CD4-positive, alpha-beta T cell treated with Interleukin-6 for 4 hours (primary cell): ENCODE results near the gene KRT82.
"Not testable (repeated sequence)": the region's sequence is repeated elsewhere in the genome, so short reads cannot be mapped to it uniquely, and the experiment has no call there.

Source experiments
- DNase-seq: peaks from one replicate; pipeline ENCODE4 v3.0.0-alpha.2; 2020; ENCODE audit warnings: mixed read lengths

Gene KRT82

DNA sequence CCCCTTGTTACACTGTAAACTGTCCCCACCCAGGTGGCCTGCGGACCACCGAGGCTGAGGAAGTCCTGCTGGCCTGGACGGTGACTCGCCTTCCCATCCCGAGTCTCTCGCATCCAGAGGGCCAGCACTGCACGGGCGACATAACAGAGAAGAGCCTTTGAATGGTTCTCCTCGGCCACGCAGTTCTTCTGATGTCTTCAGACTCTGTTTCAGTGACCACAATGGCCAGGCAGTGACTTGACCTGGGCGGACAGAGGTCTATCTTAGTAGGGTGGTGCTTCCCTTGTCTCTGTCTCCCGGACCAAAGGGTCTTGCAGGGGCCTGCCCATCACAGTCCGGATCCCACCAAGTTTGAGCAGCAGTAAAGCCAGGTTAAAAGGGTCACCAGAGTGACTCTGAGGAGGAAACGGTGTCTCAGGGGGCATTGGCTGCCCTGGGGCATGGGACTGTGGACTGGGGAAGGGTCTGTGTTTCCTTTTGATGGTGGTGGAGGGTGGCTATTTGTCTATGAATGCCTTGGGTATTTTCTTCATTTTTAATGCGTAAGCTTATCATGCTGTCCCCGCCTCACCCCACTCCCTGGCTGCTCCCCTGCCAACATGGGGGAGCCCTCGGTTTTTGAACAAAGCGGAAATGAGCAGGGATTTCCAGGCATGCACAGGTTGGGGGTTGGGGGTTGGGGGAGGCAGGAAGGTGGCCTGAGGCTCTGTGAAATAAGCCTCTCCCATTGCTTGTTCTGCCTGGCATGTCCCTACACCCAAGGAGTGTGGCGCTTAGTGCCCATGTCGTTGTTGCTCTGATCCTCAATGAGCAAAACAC lies 49.2 kb downstream of the KRT82 start:
- DNase-seq: no peak

DNA sequence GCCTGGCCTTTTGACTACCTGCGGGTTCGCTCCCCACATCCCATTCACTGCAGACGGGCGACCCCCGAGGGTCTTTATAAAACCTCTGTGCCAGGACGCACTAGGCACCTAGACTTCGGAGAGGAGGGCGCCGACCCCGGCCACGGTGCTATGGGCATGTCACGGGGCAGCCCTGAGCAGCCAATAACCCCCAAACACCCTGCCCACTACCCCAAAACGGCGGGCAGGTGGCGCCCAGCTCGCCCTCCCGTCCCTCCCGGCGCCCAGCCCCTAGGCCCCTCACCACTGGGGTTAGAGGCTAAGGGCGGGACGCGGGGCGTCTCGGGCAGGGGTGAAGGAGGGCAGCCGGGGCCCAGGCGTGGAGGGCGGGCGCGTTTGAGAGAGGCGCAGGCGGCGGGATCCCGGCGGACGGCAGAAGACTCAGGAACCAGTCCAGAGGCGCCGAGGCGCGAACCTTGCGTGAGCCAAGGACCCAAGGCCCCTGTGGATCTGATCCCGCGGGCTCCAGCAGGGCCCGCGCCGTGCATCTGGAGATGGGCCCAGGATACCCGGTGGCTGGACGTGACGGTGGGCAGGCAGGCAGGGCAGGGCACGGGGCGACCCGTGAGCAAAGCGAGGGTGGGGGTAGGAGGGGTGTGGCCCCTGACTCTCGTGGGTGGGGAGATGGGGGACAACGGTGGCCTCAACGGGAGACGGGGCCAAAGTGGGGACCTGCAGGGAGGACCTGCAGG lies 49.9 kb downstream of the KRT82 start:
- no peak for DNase-seq

DNA sequence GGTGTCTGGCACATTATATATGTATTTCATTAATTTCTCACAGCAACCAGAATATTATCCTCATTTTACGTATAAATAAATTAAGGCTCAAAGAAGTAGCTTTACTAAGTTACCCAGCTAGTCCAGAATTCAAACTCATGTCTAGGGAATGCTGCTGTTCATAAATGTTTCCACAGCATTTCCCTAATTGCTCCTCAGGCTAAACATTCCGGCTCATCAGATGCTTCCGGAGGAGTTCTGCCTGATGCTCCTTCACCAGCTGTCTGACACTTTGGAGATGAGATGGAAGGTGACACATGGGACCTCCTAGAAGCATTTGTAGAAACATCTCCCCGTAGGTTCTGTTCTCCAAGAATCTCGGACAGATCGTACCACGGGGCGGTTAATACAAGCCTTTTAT lies 51.0 kb downstream of the KRT82 start:
- DNase-seq: no peak

DNA sequence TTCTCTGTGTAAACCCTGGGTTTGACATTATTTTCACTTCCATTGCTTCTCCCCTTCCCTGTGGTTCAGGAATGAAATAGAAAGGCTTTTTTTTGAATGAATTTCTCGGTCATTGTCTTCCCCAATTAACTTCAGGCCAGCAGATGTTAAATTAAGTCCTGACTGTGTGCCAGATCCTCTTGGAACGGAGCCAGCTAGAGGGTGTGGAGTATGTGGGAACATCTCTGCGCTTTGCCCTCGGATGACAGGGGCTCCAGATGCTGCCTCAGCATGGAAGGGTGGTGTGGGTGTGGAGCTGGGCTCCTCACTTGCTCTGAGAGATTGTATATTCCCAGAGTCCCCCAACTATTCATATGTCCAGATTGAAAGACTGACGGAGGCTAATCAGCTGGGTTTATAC lies 51.9 kb downstream of the KRT82 start:
- no peak for DNase-seq

DNA sequence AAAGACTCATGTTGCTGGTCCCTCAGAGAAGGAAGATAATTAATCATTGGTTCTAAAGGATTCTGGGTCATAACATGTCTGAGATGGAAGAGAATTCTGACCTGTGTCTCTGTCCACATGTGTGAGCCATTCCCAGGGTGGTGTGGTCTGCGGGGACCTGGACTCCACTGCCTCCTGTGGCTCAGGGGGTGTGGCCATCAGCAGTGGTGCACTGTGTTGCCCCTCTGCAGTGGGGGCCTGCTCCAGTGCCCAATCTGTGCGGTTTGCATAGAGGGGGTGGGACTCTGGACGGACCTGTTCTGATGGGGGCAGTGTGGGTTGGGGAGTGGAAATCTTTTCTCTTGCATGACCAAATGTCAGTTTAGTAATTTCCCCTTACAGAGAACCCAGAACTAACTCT lies 52.4 kb downstream of the KRT82 start:
- no peak for DNase-seq

DNA sequence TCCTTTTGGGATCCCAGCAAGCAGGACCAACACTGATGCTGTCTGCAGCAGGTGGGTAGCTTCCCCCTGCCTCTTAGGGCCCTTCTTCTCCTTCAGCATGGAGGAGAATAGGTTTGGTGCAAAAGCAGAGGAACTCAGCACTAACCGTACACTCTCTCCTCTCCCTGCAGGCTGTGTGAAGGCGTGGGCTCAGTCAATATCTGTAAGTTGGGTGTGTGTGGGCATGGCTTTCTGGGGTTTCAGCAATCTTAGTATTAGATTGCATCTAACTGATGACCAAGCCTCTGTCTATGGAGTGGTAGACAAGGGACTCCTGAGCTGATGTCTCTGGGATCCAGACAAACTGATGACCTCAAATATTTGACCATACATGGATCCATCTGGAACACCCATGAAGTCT lies 53.2 kb downstream of the KRT82 start:
- DNase-seq: no peak

DNA sequence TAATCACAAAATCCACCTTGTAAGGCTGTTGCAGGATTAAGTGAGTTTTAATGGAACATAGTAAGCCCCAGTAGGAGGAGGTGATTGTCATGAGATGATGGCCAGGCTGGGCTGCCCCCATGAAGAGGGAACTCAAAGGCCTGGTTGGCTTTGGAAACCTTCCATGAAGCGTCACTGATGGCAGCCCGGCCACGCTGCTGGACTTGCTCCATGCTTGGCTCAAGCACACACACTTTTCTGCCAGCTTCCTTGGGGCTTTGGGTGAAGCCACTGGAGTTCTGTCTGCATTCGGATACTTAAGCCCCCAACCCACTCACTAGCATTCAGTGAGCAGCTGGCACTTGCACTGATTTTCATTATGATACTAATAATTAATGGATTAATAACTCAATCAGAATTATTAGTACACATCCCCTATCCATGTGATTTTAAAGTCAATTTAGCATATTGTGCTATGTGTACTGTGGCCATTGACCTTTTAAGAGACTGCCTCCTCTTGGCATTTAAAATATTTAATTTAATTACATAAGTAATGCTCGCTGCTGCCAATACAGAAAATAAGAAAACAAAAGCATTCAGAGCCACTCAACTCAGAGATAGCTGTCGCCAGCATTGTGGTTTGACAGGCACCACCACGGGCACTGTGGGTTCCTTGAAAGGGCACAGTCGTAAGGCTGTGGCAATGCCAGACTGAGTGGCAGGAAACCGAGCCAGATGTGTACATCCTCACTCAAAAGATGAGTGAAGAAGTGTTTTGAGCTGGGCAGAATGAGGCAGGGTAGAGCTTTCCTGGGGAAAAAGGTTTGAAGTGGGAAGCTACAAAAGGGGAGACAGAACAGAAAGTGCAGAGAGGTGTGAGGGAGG lies 54.7 kb downstream of the KRT82 start:
- DNase-seq: peak; percentile 67

DNA sequence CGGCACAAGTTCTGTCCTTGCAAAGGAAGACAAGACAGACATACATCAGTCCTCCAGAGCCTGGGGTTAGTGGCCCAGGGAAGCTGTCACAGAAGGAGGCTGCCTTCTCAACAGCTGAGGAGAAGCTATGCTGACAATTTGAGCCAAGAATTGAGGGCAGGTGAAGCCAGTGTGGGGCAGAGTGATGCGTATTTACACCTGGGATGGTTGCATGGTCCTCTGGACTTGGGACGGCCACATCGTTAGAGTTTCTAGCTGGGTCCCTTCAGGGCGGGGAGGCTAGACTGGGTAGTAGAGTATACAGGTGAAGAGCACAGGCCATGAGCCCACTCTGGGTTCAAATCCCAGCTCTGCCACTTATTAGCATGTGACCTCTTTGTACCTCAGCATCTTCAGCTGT lies 55.3 kb downstream of the KRT82 start:
- no peak for DNase-seq

DNA sequence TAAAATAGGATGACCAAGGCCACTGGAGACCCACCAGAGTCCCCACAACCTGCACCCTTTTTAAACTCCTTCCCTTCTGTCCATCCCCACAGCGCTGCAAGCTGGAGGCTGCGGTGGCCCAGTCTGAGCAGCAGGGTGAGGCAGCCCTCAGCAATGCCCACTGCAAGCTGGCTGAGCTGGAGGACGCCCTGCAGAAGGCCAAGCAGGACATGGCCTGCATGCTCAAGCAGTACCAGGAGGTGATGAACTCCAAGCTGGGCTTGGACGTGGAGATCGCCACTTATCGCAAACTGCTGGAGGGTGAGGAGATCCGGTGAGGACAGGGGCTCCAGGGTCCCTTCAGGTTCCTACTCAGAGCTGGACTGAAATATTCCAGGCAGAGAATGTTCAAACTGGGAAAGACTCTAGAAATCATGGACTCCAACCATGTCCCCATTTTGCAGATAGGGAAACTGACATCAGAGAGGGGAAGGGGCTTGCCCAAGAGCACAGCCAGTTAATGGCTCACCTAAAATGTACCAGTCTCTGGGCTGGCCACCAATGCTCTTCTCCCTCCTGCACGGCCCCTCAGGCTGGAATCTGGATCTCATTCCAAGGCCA lies 56.0 kb downstream of the KRT82 start:
- DNase-seq: no peak

DNA sequence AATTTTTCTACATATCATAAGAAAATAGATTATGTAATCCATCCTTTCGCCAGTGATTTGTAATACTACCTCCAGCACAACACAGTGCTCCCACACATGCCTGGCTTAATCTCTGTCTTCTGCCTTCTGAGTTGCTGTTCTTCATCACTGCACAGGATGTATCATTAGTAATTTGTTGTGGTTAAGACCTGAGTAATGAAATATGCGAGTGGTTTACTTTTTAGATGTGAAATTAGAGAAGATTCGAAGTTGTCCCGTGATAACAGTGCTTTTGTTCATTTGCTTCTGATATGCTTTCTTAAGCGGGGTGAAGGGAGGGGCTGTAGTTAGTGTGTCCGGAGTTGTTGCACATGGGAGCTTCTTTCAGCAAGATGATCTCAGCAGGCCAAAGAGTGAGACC lies 56.9 kb downstream of the KRT82 start:
- DNase-seq: no peak

DNA sequence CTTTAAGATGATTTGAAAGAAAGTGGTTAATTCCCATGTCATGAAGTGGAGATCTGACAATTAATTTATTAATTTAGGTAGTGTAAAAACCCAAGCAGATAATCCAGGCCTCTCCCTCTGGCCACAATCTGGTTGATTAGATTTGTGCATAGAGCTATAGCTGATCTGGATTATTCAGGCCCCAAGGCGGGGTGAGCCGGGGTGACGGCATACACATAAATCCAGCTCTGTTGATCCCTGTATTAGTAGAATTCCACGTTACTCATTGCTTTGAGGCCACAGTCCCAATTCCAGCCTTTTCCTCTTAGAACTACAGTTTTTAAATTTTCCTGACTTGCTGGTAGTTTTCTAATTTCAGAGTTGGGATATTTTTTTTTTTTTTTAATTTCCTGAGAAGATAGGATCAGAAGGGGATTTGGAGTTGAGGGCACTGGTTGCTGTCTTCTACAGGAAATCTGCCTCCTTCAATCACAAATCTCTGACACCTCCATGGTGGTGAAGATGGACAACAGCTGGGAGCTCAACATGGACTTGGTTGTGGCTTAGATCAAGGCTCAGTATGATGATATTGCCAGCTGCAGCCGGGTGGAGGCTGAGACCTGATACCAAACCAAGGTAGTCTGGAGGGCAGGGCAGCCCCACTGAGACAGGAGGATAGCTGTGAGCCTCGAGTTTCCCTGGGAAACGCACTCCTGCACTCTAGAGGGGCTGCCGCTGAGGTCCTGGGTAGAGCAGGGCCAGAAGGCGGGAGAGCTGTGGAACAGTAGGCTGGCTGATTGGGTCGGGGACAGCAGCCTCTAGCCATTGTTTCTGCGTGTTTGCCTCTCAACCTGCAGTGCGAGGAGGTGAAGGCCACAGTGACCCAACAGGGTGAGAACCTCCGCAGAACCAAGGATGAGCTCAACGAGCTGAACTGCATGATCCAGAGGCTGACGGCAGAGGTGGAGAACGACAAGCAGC lies 58.3 kb downstream of the KRT82 start:
- no peak for DNase-seq

DNA sequence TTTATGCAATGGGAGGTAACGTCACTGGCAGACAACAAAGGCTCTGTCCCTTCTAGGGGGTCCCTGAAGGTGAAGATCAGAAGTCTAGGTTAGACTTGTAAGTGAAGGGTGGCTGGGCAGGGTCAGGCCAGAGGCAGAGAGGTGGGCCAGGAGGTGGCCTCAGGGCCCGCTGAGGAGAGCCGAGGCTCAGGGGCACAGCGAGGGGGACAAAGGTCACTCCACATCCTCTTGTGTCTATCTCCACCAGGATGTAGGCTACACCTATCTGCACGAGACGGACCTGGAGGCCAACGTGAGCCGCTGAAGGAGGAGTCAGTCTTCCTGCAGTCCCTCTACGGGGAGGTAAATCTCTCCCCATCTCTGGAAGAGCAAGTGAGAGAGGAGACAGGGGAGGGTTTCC lies 59.1 kb downstream of the KRT82 start:
- no peak for DNase-seq

DNA sequence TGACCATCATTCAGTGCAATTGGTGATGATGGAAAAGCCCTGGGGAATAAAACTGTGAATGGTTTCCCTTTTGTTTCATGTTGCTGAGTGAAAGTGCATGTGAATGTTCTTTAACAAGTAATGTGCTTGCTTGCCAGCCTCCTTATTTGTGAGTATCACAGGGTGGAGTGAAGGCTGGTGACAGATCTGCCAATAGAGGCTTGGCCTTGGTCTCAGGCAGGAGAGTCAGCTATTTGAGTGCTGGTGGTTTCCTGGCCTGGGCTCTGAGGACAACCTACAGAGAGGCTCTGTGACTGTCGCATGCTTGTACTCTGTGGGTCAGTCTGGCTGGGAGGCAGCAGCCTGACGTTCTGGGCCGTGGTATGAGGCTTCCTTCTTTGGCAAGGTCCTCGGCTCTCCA lies 59.5 kb downstream of the KRT82 start:
- no peak for DNase-seq

DNA sequence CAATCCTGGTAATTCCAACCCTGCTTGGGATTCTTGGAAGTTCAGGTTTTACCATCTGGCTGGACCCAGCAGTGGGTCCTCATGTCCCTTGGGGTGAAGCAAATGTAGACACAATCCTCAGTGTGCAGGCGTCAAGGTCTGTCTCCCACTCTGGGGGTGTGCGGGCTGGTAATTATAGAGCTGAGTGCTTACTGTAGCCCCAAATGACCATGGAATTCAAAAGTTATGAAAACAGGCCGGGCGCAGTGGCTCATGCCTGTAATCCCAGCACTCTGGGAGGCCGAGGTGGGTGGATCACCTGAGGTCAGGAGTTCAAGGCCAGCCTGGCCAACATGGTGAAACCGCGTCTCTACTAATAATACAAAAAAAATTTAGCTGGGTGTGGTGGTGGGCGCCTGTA lies 61.1 kb downstream of the KRT82 start:
- DNase-seq: not testable (repeated sequence)

DNA sequence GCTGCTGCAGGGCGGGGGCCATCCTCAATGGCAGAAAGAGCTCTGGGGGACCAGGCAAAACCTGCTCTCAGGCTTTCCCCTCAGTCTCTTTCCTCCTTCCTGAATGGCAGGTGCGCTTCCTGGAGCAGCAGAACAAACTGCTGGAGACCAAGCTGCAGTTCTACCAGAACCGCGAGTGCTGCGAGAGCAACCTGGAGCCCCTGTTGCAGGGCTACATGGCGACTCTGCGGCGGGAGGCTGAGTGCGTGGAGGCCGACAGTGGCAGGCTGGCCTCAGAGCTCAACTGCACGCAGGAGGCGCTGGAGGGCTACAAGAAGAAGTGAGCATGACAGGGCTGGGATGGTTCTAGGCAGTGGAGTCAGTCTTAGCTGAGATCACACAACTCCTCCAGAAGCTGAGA lies 62.0 kb downstream of the KRT82 start:
- DNase-seq: no peak
